Measurements from ENCODE around the gene GET4. TPM values are rescaled to one million over a fixed set of nuclear protein-coding genes. Genes with fewer than 3 reads are reported as not detected.

Gene GET4, protein sequence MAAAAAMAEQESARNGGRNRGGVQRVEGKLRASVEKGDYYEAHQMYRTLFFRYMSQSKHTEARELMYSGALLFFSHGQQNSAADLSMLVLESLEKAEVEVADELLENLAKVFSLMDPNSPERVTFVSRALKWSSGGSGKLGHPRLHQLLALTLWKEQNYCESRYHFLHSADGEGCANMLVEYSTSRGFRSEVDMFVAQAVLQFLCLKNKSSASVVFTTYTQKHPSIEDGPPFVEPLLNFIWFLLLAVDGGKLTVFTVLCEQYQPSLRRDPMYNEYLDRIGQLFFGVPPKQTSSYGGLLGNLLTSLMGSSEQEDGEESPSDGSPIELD
- total RNA-seq, result 30.3 and 43.0 TPM in 2 replicates

DNA sequence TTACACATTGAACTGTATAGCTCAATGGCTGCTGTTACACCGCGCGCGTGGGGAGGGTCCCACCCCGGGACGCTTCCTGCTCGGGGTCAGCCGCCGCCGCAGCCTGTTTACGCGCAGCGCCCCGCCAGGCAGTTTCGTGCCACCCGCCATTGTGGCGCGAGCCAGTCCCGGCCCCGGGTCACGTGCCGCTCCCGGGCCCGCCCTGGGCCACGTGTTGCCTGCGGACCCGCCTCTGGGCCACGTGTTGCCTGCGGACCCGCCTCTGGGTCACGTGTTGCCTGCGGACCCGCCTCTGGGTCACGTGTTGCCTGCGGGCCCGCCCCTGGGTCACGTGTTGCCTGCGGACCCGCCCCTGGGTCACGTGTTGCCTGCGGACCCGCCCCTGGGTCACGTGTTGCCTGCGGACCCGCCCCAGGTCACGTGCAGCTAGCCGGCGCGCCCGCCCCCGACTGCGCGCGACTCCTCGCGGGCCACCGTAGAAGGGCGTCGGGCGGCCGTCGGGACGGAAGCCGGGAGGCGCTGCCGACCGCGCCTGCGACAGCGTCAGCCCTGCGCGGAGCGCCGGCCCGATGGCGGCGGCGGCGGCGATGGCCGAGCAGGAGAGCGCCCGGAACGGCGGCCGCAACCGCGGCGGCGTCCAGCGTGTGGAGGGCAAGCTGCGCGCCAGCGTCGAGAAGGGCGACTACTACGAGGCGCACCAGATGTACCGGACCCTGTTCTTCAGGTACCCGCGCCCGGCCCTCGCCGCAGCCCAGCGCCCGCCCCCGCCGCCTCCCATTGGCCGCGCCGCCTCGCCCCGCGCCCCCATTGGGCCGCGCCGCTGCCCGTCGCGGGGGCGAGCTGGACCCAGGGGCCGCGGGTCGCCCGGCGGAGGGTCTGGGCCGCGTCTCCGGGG is at the start of gene GET4:
Gene GET4 (plus strand): TSS at position 478 of the 895 bp plus-strand sequence. CDS start 92 bp downstream, at position 570.
- DNase-seq (ENCODE audit: low read depth in 2 of 2), result peak; percentile 88 to 96

DNA sequence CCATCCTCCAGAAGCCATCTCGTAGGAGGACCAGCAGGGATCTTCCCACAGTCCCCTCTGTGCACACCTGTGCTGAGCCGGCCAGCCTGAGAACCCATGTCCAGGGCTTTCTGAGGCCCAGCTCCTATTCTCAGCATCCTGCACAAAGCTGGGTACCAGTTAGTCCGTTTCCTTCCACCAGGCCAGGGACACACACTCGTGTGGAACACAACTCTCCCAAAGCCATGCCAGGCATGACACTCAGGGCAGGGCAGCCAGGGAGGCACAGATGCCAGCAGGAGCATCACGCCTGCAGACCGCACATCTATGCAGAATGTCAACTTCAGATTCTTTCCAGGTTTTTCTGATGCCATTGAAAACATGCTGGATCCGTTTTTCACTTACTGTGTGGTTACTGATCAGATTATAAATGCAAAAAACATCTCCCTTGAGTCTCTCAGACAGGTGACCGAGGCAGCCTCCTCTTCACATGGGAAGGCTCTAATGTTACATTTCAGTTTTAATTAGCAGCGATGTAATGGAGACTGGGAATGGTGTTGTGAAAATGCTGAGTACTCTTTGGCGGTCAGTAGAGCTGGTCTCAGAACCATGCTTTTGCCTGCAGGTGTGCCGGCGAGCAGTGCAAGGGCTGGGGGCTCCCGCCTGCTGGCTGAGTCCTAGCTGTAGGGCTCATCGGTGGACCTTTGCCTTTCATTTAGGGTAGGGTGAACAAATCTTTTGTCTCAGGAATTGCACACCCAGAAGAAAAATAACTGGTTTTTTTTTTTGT is 47.4 kb upstream of the GET4 start:
- no peak for DNase-seq (ENCODE audit: low read depth in 2 of 2)

DNA sequence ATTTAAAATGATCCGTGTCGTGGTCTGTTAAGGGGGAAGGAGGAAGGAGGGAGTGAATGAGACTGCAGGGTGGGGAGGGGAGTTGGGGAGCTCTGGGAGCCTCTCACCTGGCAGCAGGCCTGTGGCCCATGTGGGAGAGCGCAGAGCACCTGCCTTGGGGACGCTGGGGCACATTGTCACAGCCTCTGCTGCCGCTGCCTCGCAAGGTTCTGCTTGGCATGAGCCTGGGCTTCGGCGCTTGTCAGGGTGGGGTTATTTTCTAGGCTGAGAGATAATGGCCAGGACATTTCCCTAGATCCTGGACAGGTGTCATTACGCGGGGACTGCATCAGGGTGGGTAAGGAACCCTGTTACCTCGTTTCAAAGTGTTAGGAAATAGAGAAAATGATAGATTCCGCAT is 46.3 kb upstream of the GET4 start:
- no peak for DNase-seq (ENCODE audit: low read depth in 2 of 2)

DNA sequence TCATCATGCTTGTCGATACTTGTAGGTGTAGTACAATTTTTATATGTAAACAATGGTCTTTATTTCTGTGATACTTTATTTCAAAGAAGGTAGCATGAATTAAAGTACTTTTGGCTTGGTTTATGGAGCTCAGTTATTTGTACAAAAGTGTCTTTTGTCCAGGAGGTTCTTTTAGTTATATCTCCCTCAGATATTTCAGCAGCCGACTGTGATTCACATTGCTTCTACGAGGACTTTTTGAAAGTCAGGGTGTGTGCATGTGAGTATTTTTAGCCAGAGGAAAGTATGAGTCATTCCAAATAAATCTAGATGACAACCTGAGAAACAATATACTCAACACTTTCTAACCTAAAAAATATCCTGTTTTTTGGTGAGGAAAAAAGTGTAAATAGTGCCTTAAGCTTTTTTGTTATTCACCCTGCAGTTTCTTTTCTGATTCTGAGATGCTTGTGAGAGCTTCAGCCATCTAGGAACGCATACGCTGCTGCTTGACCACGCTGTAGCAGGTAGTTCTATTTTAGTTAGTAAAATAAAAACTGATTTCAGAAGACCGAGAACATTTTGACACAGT is 44.7 kb upstream of the GET4 start:
- DNase-seq (ENCODE audit: low read depth in 2 of 2), result peak; percentile 91 to 94

DNA sequence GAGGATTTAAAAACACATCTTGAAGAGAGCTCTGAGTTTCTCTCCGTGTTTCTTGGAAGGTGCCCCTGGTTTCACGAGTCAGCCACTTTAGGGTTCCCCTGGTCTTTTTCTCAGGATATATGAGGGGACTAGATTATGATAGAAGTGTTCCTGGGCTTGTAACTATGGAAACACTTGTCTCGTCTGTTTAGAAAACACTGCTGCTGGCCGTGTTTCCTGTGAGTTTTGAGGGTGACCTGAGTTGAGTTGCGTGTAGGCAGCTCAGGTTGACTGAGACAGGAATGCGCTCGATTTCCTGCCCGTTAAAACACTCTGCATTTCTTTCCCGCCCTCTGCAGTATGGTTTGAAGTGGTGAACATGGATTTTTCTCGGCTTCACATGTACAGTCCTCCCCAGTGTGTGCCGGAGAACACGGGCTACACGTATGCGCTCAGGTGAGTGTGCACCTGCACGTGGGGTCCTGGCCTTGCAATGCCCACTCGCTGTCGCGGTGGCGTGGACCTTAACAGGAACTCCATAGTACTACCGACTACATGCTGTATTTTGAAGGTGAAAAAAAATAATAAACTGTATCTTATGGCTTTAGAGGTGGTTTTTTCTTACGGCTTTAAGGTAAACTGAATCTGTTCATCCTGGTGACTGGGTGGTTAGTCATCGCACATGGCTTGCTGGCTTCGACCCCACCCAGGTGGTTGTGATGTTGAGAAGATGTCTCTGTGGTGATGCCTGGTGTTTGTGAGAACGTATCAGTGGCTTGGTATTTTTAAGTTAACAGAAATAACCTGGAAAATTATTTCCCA is 44.0 kb upstream of the GET4 start, which contains the start of gene SUN1:
Gene SUN1 (plus strand): TSS at position 310 of the 801 bp plus-strand sequence. CDS start 49 bp downstream, at position 359.
- peak; percentile 97 for DNase-seq (ENCODE audit: low read depth in 2 of 2)

DNA sequence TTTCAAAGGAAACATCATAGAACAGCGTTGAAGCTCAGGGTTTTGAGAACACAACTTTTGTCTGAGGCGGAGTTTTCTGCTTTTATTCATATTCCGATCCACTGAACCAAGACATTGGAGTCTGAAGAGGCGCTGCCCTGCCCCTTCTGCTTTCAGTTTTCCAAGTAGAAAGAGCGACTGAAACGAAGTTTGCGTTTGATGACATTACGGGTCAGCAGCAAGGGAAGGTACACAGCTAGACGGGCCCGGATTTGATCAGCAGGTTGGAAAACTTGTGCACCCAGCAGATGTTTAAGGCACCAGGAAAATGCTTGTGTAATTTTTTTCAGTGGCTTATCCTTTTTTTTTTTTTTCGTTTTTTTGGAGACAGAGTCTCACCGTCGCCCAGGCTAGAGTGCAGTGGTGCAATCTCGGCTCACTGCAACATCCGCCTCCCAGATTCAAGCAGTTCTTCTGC is 43.4 kb upstream of the GET4 start:
- no peak for DNase-seq (ENCODE audit: low read depth in 2 of 2)

DNA sequence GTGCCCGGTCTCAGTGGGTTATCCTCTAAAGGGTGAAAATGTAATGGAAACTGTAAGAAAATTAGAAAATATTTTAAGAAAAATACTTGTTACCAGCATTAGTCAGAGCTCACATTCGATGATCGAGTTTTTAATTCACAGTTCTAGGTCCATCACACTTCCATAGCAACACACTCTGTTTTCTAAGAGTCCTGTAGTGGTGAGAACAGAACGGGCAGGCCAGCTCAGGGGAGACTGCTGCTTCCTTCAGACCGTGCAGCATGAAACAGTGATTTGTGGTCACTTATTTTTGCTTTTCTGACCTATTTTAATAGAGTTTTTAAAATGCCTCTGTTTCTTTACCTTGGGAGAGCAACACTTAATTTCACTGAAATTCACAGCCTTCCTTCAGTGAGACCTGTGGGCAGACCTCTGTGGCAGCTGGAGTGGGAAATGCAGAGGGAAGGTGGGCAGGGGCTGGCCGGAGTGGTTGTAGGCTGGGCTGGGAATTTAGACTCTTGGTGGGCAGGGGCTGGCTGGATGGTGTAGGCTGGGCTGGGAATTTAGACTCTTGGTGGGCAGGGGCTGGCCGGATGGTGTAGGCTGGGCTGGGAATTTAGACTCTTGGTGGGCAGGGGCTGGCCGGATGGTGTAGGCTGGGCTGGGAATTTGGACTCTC is 42.6 kb upstream of the GET4 start:
- DNase-seq (ENCODE audit: low read depth in 2 of 2), result no peak

DNA sequence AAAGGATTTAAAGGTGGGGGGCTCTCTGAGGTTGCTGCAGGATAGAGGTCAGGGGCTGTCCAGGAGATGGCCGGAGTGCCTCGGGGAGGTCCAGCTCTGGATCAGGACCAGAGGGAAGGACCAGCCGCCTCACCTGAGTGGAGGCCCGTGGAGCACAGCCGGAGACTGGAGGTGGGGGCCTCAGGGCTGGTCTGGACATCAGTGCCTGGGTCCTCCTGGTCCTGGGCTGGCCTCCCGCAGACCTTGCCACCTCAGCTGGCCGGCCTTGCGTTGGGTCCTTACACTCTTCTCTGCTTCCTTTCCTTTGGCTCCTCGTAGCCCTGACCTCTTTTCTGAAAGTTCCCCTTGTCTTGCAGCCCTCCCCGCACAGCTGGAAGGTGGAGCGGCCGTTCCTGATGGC is 42.1 kb upstream of the GET4 start:
- no peak for DNase-seq (ENCODE audit: low read depth in 2 of 2)

DNA sequence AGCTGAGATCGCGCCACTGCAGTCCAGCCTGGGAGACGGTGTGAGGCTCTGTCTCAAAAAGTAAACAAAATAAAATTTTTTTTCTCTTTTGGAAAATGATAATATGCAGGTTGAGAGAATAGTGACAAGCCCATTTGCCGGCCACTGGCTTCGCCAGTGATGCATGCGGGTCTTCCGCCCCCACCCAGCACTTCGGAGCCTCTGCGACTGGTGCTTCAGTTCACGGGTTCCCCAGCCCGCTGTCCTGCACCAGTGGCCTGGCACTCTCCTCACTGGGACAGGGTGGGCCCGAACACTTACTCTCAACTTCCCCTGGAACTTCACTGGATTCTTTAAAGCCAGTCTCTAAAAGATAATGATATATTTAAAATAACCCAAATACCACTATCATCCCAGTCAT is 41.3 kb upstream of the GET4 start:
- DNase-seq (ENCODE audit: low read depth in 2 of 2), result no peak

DNA sequence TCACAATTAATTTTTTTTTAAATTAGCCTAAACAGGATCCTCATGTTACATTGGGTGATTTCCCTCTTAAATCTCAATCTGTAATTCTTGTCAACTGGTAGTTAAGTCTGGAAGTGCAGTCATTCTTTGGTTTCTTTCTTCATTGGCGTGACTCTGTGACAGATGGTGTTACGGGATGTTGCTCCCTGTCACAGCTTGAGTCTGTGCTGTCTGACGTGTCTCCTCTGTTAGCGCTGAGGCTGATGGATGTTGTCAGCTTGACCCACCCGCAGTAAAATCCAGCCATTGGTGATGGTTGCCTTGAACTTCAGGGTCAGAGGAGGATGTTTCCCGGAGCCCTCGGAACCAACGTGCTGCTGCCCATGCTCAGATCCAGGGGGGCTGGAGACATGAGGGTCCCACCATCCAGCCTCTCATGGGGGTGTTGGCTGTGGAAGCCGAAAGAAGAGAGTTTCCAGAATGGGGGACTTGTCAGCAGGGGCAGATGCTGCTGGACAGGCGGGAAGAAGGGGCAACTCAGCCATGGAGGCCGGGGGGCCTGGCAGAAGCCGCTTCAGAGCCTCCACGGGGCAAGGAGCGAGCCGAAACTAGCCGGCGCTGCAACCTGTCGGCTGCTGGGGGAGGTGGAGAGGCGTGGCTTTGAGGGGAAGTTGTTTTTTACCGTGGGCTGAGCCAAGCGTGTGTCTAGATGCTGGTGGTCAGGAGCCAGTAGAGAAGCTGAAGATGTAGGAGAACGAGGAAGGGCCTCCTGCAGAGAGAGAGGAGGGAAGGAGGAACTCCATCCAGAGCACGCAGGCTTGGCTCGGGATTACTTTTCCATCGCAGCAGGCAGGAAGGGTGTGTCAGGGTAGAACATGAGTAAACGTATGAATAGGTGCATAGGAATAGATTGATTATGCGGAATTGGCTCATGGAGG is 40.6 kb upstream of the GET4 start:
- no peak for DNase-seq (ENCODE audit: low read depth in 2 of 2)

DNA sequence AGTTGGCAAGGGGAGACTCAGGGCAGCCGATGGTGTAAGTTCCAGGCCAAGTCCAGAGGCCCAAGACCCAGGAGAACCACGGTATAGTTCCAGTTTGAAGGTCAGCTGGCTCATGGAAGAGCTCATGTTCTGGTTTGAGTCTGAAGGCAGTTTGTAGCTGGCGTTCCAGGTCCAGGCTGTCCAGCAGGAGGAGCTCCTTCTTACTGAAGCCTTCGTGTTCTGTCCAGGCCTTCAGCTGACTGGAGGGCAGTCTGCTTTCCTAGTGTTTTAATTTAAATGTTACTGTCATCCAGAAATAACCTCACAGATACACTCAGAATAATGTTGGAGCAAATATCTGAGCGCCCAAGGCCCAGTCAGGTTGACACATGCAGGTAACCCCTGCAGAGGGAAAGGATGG is 39.9 kb upstream of the GET4 start:
- peak; percentile 56 to 74 for DNase-seq (ENCODE audit: low read depth in 2 of 2)

DNA sequence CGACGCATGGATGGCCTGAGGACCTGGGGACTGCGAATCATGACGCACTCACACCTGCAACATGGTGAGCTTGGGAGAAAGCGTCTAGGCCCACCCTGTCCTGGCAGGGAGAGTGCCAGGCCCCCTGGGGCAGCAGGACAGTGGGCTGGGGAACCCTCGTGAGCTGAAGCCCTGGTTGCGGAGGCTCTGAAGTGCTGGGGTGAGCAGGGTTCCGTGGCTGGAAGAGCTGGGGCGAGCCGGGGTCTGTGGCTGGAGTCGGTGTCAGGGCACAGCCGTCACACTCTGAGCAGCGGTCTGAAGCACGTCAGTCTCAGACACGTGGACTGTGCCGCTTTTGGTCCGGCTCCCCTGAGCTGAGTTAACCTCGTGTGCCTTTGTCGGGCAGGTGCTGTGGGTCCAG is 39.4 kb upstream of the GET4 start:
- no peak for DNase-seq (ENCODE audit: low read depth in 2 of 2)

DNA sequence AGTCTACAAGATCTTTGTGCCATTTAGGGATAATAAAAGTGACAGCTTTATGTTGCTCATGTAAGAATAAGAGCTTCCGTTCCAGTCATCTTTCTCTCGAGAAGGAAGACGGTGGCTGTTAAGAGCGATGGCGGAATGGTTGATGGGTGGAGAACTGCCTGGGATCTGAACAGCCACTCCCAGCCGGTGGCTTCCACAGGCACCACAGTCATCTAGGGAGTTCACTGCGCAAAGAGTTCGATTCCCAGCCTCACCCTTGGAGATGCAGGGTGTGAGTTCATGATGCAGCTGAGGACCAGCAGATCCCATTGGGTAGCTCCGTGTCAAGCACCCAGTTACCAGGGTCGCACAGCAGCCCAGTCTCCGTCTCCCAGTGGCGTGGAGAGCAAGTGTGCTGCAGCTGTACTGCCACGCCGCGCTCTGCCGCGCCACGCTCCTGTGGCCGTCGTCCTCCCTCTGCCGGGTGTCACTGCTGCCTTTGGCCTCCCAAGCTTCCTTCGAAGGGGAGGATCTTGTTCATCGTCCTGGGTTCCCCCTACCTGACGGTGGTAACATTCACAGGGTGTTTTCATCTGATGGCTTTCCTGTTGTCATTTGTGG is 36.3 kb upstream of the GET4 start:
- no peak for DNase-seq (ENCODE audit: low read depth in 2 of 2)

DNA sequence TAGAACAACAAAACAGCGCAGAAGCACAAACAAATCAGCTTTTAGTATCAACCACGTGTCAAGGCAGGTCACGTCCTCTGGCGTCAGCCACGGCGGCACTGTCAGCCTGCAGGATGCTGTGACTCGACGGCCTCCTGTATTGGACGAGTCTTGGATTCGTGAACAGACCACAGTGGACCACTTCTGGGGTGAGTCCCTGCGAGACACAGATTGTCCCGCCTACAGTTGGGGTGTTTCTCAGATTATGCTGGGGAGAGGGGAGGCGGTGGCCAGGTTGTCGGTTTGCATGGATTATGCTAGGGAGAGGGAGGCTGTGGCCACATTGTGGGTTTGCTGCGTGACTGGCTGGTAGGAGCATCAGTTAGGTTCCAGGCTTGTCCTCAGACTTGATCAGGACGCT is 34.4 kb upstream of the GET4 start:
- no peak for DNase-seq (ENCODE audit: low read depth in 2 of 2)

DNA sequence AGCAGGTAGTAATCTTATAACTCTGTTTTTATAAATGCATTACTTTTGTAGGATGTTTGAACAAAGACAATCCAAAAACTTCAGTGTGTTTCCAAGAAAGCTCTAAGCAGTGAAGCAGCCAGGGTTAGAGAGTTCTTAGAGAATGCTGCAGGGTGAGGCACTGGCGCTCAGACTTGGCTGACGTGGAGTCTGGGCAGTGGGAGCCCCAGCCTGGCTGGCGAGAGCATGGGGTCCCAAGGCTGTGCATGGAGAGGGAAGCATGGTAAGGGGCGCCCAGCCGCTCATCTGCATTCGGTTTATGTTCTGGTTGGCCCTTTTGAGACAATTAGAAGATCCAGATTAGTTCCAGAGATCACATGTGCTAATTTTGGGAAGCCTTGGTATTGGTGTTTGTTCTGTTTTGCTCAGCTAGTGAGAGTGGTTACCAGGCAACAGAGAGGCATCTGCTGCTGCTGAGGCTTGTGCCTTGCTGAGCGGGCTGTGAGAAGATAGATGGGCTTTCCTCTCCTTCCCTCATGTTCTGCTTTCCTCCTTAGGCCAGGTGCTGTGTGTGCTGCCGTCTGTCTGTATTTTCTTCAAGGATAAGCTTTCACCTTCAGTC is 33.8 kb upstream of the GET4 start:
- DNase-seq (ENCODE audit: low read depth in 2 of 2), result no peak

DNA sequence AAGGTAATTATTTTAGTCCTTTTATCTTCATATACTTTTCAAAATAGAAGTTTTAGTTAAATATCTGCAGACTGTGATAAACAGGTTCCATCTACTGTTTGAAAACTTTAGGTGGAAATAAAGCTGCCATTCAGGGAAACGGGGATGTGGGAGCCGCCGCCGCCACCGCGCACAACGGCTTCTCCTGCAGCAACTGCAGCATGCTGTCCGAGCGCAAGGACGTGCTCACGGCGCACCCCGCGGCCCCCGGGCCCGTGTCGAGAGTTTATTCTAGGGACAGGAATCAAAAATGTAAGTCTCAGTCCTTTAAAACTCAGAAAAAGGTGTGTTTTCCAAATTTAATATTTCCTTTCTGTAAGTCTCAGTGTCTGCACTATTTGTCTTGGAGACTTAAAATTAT is 33.1 kb upstream of the GET4 start:
- DNase-seq (ENCODE audit: low read depth in 2 of 2), result no peak

DNA sequence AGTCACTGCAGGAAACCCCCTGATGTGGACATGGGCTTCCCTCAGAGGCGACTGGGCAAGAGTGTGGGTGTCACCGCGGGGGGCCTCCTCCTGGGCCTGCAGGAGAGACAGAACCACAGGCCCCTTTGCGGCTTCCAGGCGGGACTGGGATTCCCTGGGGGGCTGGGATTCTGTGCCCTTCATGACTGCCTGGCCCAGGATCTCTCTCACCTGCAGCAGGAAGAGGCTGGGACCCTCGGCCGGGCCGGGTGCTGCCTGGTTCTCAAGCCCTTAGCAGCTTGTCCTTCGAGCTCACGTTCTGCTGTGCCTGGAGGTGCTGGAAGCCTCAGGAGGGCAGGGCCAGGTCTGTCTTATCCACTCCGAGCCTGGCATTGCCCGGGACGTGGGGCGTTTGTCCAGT is 32.3 kb upstream of the GET4 start:
- DNase-seq (ENCODE audit: low read depth in 2 of 2), result no peak

DNA sequence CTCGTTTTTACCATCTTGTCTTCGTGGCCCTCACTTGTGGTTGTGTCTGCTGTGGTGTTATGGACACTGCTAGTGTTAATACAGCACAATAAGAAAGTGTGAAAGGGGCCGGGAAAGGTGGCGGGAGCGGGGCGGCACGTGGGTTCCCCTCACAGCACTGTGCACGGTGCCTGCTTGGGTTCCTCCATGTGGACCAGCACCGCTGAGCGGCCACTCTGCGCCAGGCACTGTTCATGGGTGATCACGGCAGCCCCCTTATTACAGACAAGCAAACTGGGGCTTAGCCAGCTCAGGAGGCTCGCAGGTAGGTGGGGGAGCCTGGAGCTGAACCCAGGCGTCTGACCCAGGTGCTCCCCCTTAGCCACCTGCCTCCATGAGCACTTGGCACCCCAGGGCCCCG is 31.8 kb upstream of the GET4 start:
- DNase-seq (ENCODE audit: low read depth in 2 of 2), result no peak
